HG02678 (cell line): Measurements from ENCODE around the gene FADS1.

Experiments used
- ATAC-seq: cut with Tn5 transposase; IDR thresholded peaks from one replicate; pipeline ENCODE4 v1.9.1; 2021; ENCODE audit warnings: mild to moderate bottlenecking, moderate library complexity; ENCODE audit not compliant: unreplicated experiment

FADS1 gene

GRCh38 chr11:61797263-61797944 lies 19.4 kb downstream of the FADS1 start:
- no peak for ATAC-seq

- ATAC-seq: no peak
These were observed 20.8 kb downstream of the FADS1 start for GRCh38 chr11:61795876-61796526.

DNA sequence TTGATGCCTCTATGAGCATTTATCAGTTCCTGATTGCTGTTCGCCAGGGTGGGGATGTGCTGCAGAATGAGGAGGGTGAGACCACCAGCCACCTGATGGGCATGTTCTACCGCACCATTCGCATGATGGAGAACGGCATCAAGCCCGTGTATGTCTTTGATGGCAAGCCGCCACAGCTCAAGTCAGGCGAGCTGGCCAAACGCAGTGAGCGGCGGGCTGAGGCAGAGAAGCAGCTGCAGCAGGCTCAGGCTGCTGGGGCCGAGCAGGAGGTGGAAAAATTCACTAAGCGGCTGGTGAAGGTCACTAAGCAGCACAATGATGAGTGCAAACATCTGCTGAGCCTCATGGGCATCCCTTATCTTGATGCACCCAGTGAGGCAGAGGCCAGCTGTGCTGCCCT lies 21.3 kb downstream of the FADS1 start:
- no peak for ATAC-seq

DNA sequence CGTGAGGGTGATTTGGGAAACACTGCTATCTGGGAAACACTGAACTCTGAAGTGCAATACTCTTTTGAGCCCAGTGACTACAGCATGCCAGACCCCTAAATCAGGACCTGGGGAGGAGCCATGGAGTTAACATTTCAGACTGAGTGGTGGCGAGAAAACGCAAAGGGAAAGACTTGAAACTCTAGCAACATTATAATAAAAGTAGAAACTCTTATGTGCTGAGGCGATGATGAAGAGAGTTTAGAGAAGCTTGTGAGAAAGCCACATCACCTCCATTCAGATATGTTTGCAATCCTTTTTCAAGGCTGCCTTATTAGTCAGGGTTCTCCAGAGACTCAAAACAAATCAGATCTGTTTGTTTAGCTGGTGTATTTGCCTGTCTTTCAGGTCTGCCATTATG lies 22.2 kb downstream of the FADS1 start:
- no peak for ATAC-seq

- no peak for ATAC-seq
These were observed 23.0 kb downstream of the FADS1 start for GRCh38 chr11:61793829-61794204.

- ATAC-seq: no peak
These were observed 23.5 kb downstream of the FADS1 start for GRCh38 chr11:61793083-61793828.

GRCh38 chr11:61792310-61793082 lies 24.3 kb downstream of the FADS1 start, which contains the start of the genes FEN1 and TMEM258:
FEN1 (plus strand) TSS chr11:61792911; CDS start chr11:61795362, 2,451 bp downstream.
TMEM258 (minus strand) TSS chr11:61792599; CDS start chr11:61792558, 41 bp downstream.
- ATAC-seq: peak; percentile 80

DNA sequence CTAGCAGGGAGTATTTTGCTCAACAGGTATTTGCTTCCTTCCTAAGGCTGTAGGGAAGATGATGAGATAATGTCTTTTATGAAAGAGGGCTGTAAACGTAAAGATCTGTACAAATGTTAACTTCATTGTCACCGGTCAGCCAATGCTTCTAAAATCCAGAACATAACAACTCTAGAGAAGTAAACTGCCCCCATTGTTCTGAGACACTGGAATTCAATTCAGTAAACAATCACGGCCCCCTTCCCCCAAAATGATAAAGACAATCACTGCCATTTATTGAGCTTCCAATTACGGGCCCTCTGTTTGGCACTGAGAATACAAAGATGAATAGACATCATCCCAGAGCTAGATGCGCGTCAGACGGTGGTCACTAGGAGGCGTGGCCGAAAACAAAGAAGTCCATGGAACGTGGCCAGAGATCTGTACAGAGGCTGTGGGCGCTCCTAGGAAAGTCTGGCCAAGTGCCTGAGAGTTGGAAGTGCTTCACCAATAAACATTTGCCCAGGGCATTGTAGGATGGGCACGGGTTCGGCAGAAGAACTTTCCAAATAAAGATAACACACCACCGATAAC lies 25.0 kb downstream of the FADS1 start:
- peak; percentile 26 for ATAC-seq

DNA sequence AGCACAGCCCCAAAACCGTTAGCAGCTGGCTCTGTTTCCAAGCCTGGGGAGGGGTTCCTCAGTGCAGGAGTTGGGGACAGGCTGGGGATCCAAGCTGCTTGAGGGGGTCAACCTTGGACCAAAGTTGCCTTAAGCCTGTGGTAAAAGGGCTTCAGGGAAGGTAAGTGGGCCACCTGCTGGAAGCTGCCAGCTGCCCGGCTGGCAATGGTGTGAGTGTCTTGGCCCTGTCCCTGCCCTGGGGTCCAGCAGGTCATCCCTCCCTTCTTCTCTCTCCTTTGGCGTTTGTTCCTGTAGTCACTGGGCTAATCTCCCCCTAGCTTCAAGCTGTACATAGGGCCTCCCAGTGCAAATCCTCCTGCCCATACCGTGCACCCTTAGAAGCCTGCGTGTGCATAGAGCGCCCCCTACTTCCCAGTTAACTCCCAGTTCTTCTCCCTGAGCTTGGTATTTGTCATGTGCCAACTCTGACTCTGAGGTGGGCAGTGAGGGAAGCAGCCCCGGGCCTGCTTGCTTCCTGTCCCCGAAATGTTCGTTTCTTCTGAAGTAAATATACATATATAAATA lies 28.8 kb downstream of the FADS1 start:
- no peak for ATAC-seq

DNA sequence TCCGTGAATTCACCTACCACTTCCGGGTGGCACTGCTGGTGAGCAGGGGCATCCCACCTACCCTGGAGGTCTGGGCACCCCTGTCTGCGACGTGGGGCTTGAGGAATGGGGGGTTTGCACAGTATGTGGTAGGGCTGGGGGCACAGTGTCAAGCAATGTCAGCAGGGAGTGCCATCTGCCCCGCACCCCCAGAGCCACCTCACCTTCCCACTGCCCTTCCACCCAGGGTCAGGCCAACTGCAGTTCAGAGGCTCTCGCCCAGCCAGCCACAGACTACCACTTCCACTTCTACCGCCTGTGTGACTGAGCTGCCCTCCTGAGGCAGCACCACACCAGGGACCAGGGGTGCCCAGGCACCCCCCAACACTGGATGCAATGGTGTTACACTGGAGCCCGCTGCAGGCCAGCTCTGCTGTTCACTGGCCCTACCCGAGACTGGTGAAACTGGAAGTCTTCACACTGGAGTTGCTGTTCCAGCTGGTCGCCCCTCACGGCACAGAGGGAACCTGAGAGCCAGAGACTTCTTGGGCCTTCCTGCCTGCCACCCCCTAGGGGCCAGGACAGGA lies 30.9 kb downstream of the FADS1 start:
- no peak for ATAC-seq

- no peak for ATAC-seq
These were observed 32.3 kb downstream of the FADS1 start for GRCh38 chr11:61784506-61784805.

DNA sequence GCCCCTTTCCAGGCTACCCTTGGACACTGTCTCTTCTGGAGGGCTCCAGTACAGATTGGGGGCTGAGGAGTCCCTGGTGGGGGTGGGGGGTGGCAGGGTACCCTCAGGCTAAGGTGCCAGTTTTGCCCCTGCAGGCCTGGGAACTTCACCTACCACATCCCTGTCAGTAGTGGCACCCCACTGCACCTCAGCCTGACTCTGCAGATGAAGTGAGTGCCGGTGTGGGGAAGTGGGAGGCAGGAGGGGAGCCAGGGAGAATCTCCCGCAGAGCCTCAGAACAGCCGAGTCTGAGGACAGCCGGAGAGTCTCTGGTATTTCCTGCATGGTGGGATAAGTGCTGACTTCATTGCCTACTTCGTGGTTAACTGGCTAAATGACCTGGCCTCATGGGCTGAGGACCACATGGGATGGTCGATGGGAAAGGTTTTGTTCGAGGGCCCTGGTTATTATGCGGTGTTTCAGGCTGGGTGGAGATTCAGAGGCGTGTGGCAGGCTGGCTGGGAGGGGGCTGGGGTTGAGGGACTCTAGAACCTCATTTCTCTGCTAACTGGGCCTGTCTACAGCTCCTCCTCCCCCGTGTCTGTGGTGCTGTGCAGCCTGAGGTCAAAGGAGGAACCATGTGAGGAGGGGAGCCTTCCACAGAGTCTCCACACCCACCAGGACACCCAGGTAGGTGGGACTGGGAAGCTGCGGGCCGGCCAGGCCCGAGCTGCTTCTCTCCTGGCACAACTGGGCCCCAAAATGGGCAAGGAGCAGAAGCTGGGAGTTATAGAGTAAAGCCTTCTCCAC lies 32.9 kb downstream of the FADS1 start:
- no peak for ATAC-seq

DNA sequence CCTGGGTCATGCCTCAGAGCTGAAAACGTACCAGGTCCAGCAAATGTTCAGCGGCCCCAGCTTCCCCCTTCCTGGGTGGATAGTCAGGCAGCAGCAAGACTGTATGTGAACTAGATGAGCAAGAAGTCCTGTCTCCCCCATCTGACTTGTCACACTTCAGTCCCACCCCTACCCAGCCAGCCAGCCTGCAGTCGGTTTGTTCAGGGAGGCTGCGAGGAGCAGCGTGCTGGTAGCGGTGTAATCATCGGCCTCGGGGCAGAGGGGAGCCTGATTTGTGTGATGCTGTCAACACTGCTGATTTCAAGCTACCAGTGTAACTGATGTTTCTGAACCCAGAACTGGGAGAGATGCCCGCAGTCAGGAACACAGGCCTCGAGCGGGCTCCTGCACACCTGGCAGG lies 34.0 kb downstream of the FADS1 start:
- no peak for ATAC-seq

DNA sequence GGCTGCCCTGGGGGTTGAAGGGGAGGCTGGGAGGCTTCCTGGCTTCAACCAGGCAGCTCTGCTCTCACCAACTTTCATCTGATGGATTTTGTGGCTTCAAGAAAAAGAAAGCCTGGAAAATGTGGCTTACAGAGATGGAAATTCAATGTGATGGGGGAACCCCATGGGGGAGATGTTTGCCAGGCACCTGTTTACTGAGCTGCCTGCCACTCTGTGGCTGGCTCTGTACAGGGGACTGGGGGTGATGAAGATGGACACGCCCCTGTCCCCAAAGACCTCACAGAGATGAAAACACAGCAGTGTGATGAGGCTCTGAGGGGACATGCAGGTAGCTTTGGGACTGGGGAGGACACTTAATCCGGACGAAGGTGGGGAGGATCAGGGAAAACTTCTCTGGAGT lies 34.5 kb downstream of the FADS1 start:
- ATAC-seq: no peak

DNA sequence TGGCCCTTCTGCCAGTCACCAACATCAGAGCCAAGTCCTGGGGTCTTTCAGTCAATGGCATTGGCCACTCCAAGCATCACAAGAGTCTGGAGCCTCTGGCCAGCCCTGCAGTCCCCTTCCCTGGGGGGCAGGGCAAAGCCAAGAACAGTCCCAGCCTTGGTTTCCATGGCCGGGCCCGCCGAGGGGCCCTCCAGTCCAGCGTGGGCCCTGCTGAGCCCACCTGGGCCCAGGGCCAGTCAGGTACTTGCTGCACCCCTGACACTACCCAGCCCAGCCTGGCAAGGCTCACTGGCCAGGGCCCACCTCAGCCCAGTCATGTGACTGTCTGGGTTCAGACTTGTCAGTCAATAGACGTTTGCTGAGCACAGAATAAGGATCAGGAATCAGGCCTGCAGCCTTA lies 35.2 kb downstream of the FADS1 start:
- ATAC-seq: no peak

DNA sequence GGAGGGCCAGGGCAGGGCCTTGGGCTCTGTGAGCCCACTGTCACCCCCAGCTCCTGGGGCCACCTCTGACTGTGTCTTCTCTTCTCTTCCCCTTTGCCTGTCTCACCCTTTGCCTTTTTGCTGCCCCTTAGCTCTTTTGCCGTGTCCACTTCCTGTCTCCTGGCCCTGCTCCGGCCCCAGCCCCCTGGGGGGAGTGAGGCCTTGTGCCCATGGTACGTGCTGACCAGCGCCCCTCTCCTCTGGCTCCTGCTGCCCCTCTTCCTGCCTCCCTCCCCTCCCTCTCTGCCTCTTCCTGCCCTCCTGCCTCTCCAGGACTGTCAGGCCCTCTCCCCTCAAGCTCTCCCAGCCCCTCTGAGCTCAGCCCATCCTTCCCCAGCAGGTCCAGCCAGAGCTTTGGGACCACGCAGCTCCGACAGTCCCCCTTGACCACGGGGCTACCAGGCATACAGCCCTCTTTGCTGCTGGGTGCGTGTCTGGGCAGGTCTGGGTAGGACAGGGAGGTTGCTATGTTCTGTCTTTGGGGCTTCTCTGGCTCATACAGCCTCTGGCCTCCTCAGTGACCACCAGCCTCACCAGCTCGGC lies 36.1 kb downstream of the FADS1 start:
- no peak for ATAC-seq

DNA sequence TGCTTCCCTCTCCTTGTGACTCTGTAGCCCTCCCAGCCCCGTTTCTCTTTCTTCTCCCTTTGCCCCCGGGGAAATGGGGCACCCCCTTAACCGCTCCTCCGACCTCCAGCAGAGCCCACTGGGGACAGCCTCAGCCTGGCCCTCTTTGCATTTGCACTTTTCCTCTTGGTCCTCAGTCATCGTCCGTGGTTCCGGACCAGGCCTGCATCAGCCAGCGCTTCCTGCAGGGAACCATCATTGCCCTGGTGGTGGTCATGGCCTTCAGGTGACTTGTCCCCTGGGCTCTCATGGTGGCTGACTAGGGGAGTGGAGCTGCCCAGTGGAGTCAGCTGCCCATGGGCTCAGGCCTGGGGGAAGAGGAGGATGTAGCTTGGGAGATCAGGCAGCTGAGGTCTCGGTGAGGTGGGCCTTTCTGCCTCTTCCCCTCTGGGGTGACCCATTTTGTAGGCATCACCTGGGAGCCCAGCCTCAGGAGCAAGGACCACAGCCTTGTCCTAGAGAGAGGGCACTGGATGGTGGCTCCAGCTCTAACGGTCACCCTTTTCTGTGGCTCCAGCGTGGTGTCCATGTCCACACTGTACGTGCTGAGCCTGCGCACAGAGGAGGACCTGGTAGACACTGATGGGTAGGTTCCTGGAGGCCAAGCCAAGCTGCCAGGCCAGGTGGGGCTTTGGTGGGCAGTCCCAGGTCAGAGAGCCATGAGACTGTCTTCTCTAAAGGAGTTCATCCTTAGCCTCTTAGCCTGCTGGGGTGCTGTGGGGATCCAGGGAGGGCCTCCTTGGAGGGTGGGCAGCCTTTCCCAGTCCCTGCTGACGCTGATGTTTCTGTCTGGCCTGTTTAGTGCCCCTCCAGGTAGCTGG lies 36.9 kb downstream of the FADS1 start:
- no peak for ATAC-seq

- no peak for ATAC-seq
These were observed 37.7 kb downstream of the FADS1 start for GRCh38 chr11:61778920-61779650.
